Endometrial microvascular endothelial cells (primary cell): Measurements from ENCODE around the gene SLC43A2. TPM values are rescaled to one million over a fixed set of nuclear protein-coding genes. Genes with fewer than 3 reads are reported as not detected.
"Not testable (repeated sequence)": the region's sequence is repeated elsewhere in the genome, so short reads cannot be mapped to it uniquely, and the experiment has no call there.

ENCODE experiments used
- in situ Hi-C: cut with HindIII; loops from 2 replicates; pipeline ENCODE4 v1.10.0; 2017; ENCODE audit warnings: low sequenced_read_pairs, low pct_unique_long_range_greater_than_20kb; ENCODE audit errors: inconsistent ontology term
- total RNA-seq: library from RNA; depleted of rRNA; stranded (reverse); fragments of >200 nt; gene quantifications from one replicate; pipeline ENCODE4 v1.2.3, GENCODE V29; 2015; ENCODE audit errors: inconsistent ontology term

Gene SLC43A2
- total RNA-seq, 1 donor from 2014 or later: 47.9 TPM

- in situ Hi-C loops: no loop called here
Measured at GRCh38 chr17:1553354-1554266, 75.0 kb downstream of the SLC43A2 start.

- in situ Hi-C loops: no loop called here
Measured at GRCh38 chr17:1552932-1553331, 75.7 kb downstream of the SLC43A2 start.

GRCh38 chr17:1551741-1552140, 76.9 kb downstream of the SLC43A2 start:
- in situ Hi-C loops: no loop called here

GRCh38 chr17:1548032-1548431, 80.6 kb downstream of the SLC43A2 start:
- in situ Hi-C loops: no loop called here

- in situ Hi-C loops: no loop called here
Measured at GRCh38 chr17:1546292-1546922, 82.2 kb downstream of the SLC43A2 start.

GRCh38 chr17:1545618-1546017, 83.0 kb downstream of the SLC43A2 start:
- in situ Hi-C loops: no loop called here

GRCh38 chr17:1542316-1542715, 86.3 kb downstream of the SLC43A2 start:
- in situ Hi-C loops: no loop called here

- in situ Hi-C loops: no loop called here
Measured at GRCh38 chr17:1541367-1541904, 87.2 kb downstream of the SLC43A2 start.

- in situ Hi-C loops: no loop called here
Measured at GRCh38 chr17:1539811-1540210, 88.8 kb downstream of the SLC43A2 start.

- in situ Hi-C loops: no loop called here
Measured at GRCh38 chr17:1535737-1536136, 92.9 kb downstream of the SLC43A2 start.

GRCh38 chr17:1533661-1534325, 94.8 kb downstream of the SLC43A2 start:
- in situ Hi-C loops: no loop called here

- in situ Hi-C loops: no loop called here
Measured at GRCh38 chr17:1532836-1533602, 95.6 kb downstream of the SLC43A2 start.

GRCh38 chr17:1529863-1530262, 98.8 kb downstream of the SLC43A2 start:
- in situ Hi-C loops: no loop called here

GRCh38 chr17:1526876-1527275, 101.8 kb downstream of the SLC43A2 start:
- in situ Hi-C loops: not testable (repeated sequence)

- in situ Hi-C loops: no loop called here
Measured at GRCh38 chr17:1522626-1523025, 106.0 kb downstream of the SLC43A2 start.

GRCh38 chr17:1521086-1521640, 107.5 kb downstream of the SLC43A2 start:
- in situ Hi-C loops: no loop called here

- in situ Hi-C loops: no loop called here
Measured at GRCh38 chr17:1519678-1520077, 109.0 kb downstream of the SLC43A2 start.
